GM08714 (cell line): ENCODE results near the gene ZNF664.

ENCODE experiments used
- H3K4me3 ChIP-seq: fragments of 200-500 bp; sonication (Bioruptor generic); 2 replicates; pipeline ENCODE4 v1.5.1; 2014; ENCODE audit warnings: mild to moderate bottlenecking, low read length, inconsistent platforms
- ZNF274 ChIP-seq: IDR thresholded peaks from 2 replicates; pipeline ENCODE4 v1.6.1; 2012; ENCODE audit warnings: mild to moderate bottlenecking, low read depth, low read length

The ZNF664 gene

GRCh38 chr12:124031058-124031457, 58.0 kb downstream of the ZNF664 start:
- no peak overlapping the region for H3K4me3 ChIP-seq
- no peak for TF ChIP-seq ZNF274

- no peak overlapping the region for H3K4me3 ChIP-seq
- no peak for TF ChIP-seq ZNF274
These were observed 59.4 kb downstream of the ZNF664 start for GRCh38 chr12:124032265-124032886.

GRCh38 chr12:124033859-124034258, 60.8 kb downstream of the ZNF664 start:
- H3K4me3 ChIP-seq = no peak overlapping the region
- TF ChIP-seq ZNF274 = no peak

- H3K4me3 ChIP-seq = no peak overlapping the region
- TF ChIP-seq ZNF274 = no peak
These were observed 61.3 kb downstream of the ZNF664 start for GRCh38 chr12:124034297-124034696.

GRCh38 chr12:124035163-124035562, 62.1 kb downstream of the ZNF664 start:
- H3K4me3 ChIP-seq = no peak overlapping the region
- no peak for TF ChIP-seq ZNF274

- TF ChIP-seq ZNF274 = no peak
- no peak overlapping the region for H3K4me3 ChIP-seq
These were observed 63.2 kb downstream of the ZNF664 start for GRCh38 chr12:124036171-124036598.

- H3K4me3 ChIP-seq = no peak overlapping the region
- TF ChIP-seq ZNF274 = no peak
These were observed 63.7 kb downstream of the ZNF664 start for GRCh38 chr12:124036657-124037109.

- no peak for TF ChIP-seq ZNF274
- H3K4me3 ChIP-seq = no peak overlapping the region
These were observed 64.3 kb downstream of the ZNF664 start for GRCh38 chr12:124037331-124037730.

GRCh38 chr12:124039276-124039675, 66.3 kb downstream of the ZNF664 start:
- no peak for TF ChIP-seq ZNF274
- no peak overlapping the region for H3K4me3 ChIP-seq

GRCh38 chr12:124040291-124040690, 67.3 kb downstream of the ZNF664 start:
- TF ChIP-seq ZNF274 = no peak
- no peak overlapping the region for H3K4me3 ChIP-seq

- H3K4me3 ChIP-seq = no peak overlapping the region
- TF ChIP-seq ZNF274 = no peak
These were observed 67.7 kb downstream of the ZNF664 start for GRCh38 chr12:124040737-124041136.

GRCh38 chr12:124041907-124042306, 68.9 kb downstream of the ZNF664 start:
- TF ChIP-seq ZNF274 = no peak
- no peak overlapping the region for H3K4me3 ChIP-seq

GRCh38 chr12:124044021-124044420, 71.0 kb downstream of the ZNF664 start:
- TF ChIP-seq ZNF274 = no peak
- H3K4me3 ChIP-seq = no peak overlapping the region

GRCh38 chr12:124044809-124045321, 71.8 kb downstream of the ZNF664 start:
- H3K4me3 ChIP-seq = no peak overlapping the region
- no peak for TF ChIP-seq ZNF274

GRCh38 chr12:124045671-124046455, 72.8 kb downstream of the ZNF664 start:
- no peak for TF ChIP-seq ZNF274

More at GRCh38 chr12:124045671-124046455, 72.8 kb downstream of the ZNF664 start:
- H3K4me3 ChIP-seq = no peak overlapping the region
